Osteoblast (primary cell): ENCODE measurements around the gene NRG2. TPM values are rescaled to one million over a fixed set of nuclear protein-coding genes. Genes with fewer than 3 reads are reported as not detected.

Experiments used
- DNase-seq: peaks from one replicate; pipeline ENCODE4 v3.0.0; 2011; ENCODE audit warnings: low spot score, mixed read lengths; ENCODE audit not compliant: insufficient read length; ENCODE audit errors: missing footprints
- H2AFZ ChIP-seq: 2 replicates; pipeline ENCODE4 v1.6.0; 2011; ENCODE audit warnings: mild to moderate bottlenecking, low read length
- H3K27ac ChIP-seq: 2 replicates; pipeline ENCODE4 v1.5.1; 2011; ENCODE audit warnings: mild to moderate bottlenecking, low read depth, low read length, moderate library complexity
- H3K27me3 ChIP-seq: 2 replicates; pipeline ENCODE4 v1.6.0; 2012; ENCODE audit warnings: mild to moderate bottlenecking, control low read depth, inconsistent platforms, low read length, moderate library complexity; ENCODE audit not compliant: insufficient read depth
- H3K36me3 ChIP-seq: 2 replicates; pipeline ENCODE4 v1.5.1; 2011; ENCODE audit warnings: mild to moderate bottlenecking, low read length, control low read depth, moderate library complexity; ENCODE audit not compliant: insufficient read depth
- H3K4me1 ChIP-seq: 2 replicates; pipeline ENCODE4 v1.5.1; 2011; ENCODE audit warnings: mild to moderate bottlenecking, low read length, control low read depth, moderate library complexity; ENCODE audit not compliant: insufficient read depth
- H3K4me2 ChIP-seq: 2 replicates; pipeline ENCODE4 v1.6.0; 2011; ENCODE audit warnings: mild to moderate bottlenecking, low read length; ENCODE audit not compliant: insufficient read depth
- H3K4me3 ChIP-seq: fragments of 200-600 bp; sonication (generic); 3 replicates; pipeline ENCODE4 v1.5.1; 2012; ENCODE audit warnings: mild to moderate bottlenecking, low read length, inconsistent platforms; ENCODE audit not compliant: insufficient read depth
- H3K79me2 ChIP-seq: 2 replicates; pipeline ENCODE4 v1.6.0; 2012; ENCODE audit warnings: mild to moderate bottlenecking, low read length, control low read depth, inconsistent platforms; ENCODE audit not compliant: insufficient read depth
- H3K9me3 ChIP-seq: 2 replicates; pipeline ENCODE4 v1.5.1; 2011; ENCODE audit warnings: low read depth, low read length, control low read depth
- H4K20me1 ChIP-seq: 2 replicates; pipeline ENCODE4 v1.6.0; 2012; ENCODE audit warnings: mild to moderate bottlenecking, low read length, control low read depth; ENCODE audit not compliant: insufficient read depth
- CTCF ChIP-seq: IDR thresholded peaks from 2 replicates; pipeline ENCODE4 v1.5.1; 2011; ENCODE audit warnings: mild to moderate bottlenecking, low read depth, low read length, moderate library complexity; ENCODE audit errors: extremely low read depth
- total RNA-seq: library from RNA; depleted of rRNA; stranded (reverse); fragments of >200 nt; gene quantifications from 2 replicates; pipeline ENCODE4 v1.2.3, GENCODE V29; 2012

NRG2 gene
- total RNA-seq, 1 donor = 0.72 TPM

GRCh38 chr5:139886213-139886612 lies 156.9 kb downstream of the NRG2 start:
- DNase-seq = no peak

GRCh38 chr5:139885857-139886208 lies 157.3 kb downstream of the NRG2 start:
- no peak overlapping the region for H2AFZ ChIP-seq
- peaks cover 37% of the 10 kb centered on the region for H3K27me3 ChIP-seq
- DNase-seq = no peak
- no peaks in the 10 kb centered on the region for H3K9me3 ChIP-seq
- H3K4me3 ChIP-seq = no peak overlapping the region
- no peaks in the 10 kb centered on the region for H3K36me3 ChIP-seq
- H3K79me2 ChIP-seq = no peaks in the 10 kb centered on the region
- no peak for TF ChIP-seq CTCF
- no peak overlapping the region for H3K4me2 ChIP-seq
- H3K27ac ChIP-seq = no peak overlapping the region
- H3K4me1 ChIP-seq = no peaks in the 10 kb centered on the region
- no peaks in the 10 kb centered on the region for H4K20me1 ChIP-seq

More at GRCh38 chr5:139886213-139886612, 156.9 kb downstream of the NRG2 start:
- Histone ChIP-seq H3K4me2 (no peak overlapping the region), H3K9me3 (no peaks in the 10 kb centered on the region), H3K79me2 (no peaks in the 10 kb centered on the region), H3K27me3 (peaks cover 40% of the 10 kb centered on the region), H2AFZ (no peak overlapping the region), H3K4me3 (no peak overlapping the region), H3K4me1 (no peaks in the 10 kb centered on the region), H3K27ac (no peak overlapping the region), H4K20me1 (no peaks in the 10 kb centered on the region), H3K36me3 (no peaks in the 10 kb centered on the region)
- no peak for TF ChIP-seq CTCF

- H3K9me3 ChIP-seq = no peaks in the 10 kb centered on the region
- peaks cover 33% of the 10 kb centered on the region for H3K27me3 ChIP-seq
- DNase-seq = no peak
- TF ChIP-seq CTCF = no peak
- H3K36me3 ChIP-seq = no peaks in the 10 kb centered on the region
- no peak overlapping the region for H3K4me2 ChIP-seq
- H3K4me1 ChIP-seq = no peaks in the 10 kb centered on the region
- H2AFZ ChIP-seq = no peak overlapping the region
- no peak overlapping the region for H3K4me3 ChIP-seq
- no peaks in the 10 kb centered on the region for H3K79me2 ChIP-seq
- no peak overlapping the region for H3K27ac ChIP-seq
- H4K20me1 ChIP-seq = no peaks in the 10 kb centered on the region
Measured at GRCh38 chr5:139885172-139885856, 157.8 kb downstream of the NRG2 start.

GRCh38 chr5:139884734-139885133 lies 158.4 kb downstream of the NRG2 start:
- Histone ChIP-seq H4K20me1 (no peaks in the 10 kb centered on the region), H3K4me3 (no peak overlapping the region), H3K9me3 (no peaks in the 10 kb centered on the region), H2AFZ (no peak overlapping the region), H3K36me3 (no peaks in the 10 kb centered on the region), H3K4me2 (no peak overlapping the region), H3K27ac (no peak overlapping the region), H3K4me1 (no peaks in the 10 kb centered on the region), H3K27me3 (peaks cover 36% of the 10 kb centered on the region), H3K79me2 (no peaks in the 10 kb centered on the region)
- no peak for TF ChIP-seq CTCF
- no peak for DNase-seq
